ENCODE results near the gene ITFG1.

ITFG1 gene

DNA sequence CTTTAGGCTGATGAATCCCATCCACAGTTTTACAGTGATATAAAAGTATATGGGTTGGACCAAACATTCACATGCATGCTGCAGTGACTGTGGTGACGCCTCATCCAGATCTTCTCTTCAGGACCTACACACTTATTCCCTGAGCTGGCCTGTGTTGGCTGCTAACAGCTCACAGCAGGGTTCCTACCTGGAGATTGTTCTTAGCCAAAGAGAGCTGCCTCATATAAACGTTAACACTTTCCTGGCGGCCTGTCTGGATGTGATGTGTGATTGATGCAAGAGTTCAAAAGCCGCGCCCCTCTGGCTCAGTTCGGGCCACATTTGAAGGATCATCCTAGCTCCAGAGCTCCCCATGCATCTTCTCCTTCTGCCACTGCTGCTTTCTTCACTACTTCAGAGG lies 224.1 kb downstream of the ITFG1 start:
- H3K4me3 ChIP-seq (ENCODE audit: low read depth, low read length): no peak overlapping the region
- TF ChIP-seq, protein P1, sequence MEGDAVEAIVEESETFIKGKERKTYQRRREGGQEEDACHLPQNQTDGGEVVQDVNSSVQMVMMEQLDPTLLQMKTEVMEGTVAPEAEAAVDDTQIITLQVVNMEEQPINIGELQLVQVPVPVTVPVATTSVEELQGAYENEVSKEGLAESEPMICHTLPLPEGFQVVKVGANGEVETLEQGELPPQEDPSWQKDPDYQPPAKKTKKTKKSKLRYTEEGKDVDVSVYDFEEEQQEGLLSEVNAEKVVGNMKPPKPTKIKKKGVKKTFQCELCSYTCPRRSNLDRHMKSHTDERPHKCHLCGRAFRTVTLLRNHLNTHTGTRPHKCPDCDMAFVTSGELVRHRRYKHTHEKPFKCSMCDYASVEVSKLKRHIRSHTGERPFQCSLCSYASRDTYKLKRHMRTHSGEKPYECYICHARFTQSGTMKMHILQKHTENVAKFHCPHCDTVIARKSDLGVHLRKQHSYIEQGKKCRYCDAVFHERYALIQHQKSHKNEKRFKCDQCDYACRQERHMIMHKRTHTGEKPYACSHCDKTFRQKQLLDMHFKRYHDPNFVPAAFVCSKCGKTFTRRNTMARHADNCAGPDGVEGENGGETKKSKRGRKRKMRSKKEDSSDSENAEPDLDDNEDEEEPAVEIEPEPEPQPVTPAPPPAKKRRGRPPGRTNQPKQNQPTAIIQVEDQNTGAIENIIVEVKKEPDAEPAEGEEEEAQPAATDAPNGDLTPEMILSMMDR (IDR thresholded peaks at IDR 0.05; ENCODE audit: low read depth, low read length): no peak

DNA sequence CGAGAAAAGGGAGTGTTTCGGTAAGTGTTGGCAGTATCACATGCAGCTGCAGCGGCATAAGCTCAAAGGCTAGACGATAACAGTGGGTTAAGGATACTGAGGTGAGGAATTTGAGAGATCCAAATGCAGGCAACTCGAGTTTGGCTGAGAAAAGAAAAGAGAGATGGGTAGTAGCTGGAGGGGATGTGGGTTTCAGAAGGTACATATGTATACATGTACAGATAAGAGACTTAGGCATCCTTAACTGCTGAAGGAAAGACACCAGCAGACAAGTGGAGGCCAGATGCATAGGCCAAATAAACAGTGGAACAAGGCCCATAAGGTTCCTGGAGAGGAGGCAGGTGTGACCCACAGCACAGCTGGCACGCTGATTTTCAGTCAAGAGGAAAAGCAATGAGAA lies 230.6 kb downstream of the ITFG1 start:
- H3K4me3 ChIP-seq (ENCODE audit: low read depth, low read length): no peak overlapping the region
- TF ChIP-seq, protein P1 (IDR thresholded peaks at IDR 0.05; ENCODE audit: low read depth, low read length): no peak

DNA sequence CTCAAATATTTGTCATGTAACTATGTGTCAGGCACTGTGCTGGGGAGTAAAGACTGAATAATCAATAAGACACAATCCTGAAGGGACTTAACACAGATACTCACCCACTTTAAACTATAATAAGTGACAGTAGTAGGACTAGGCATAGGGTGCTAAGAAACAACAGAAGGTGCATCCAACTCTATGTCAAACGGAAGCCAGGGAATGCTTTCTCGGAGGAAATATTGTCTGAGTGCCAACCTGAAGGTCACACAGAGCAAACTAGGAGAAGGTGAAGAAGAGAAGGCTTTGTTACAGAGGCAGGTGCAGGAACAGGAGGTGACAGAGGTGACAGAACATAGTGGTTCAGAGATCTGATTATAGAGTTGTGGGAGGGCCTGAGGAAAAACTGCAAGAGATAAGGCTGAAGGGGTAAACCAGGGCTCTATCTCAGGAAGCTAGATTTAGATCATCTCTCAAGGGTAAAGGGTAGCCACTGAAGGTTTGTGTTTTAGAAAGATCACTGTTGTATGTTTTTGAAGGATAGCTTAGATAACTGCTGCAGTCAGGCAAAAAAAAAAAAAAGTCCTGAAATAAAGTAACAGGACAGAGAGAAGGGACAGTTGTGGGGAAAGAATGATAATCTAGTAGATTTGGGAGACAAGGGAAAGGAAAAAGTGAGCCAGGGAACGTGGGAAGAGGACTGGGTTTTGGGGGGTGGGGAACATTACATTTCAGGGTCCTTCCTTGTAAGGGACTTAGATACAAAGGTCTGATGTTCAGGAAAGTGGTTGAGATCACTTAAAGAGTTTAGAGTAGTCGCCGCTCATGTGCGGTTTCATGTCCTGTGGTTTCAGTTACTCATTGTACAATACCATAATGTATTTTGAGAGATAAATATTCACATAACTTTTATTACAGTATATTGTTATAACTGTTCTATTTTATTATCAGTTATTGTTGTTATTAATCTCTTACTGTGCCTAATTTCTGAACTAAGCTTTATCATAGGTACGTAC lies 231.5 kb downstream of the ITFG1 start:
- TF ChIP-seq, protein P1 (IDR thresholded peaks at IDR 0.05; ENCODE audit: low read depth, low read length): no peak

DNA sequence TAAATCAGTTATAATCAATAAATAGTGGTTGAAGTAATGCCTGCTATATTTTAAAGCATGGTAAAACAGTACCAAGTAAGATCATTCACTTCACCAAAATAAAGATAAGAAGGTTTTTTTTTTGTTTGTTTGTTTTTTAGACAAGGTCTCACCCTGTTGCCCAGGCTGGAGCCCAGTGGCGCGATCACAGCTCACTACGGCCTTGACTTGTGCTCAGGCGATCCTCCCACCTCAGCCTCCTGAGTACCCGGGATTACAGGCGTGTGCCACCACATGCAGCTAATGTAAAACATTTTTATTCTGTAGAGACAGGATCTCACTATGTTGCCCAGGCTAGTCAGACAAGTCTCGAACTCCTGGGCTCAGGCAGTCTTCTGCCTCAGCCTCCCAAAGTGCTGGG lies 232.6 kb downstream of the ITFG1 start:
- no peak overlapping the region for H3K4me3 ChIP-seq (ENCODE audit: low read depth, low read length)
- TF ChIP-seq, protein P1 (IDR thresholded peaks at IDR 0.05; ENCODE audit: low read depth, low read length): no peak

More for the DNA sequence above, 231.5 kb downstream of the ITFG1 start:
- no peak overlapping the region for H3K4me3 ChIP-seq (ENCODE audit: low read depth, low read length)

DNA sequence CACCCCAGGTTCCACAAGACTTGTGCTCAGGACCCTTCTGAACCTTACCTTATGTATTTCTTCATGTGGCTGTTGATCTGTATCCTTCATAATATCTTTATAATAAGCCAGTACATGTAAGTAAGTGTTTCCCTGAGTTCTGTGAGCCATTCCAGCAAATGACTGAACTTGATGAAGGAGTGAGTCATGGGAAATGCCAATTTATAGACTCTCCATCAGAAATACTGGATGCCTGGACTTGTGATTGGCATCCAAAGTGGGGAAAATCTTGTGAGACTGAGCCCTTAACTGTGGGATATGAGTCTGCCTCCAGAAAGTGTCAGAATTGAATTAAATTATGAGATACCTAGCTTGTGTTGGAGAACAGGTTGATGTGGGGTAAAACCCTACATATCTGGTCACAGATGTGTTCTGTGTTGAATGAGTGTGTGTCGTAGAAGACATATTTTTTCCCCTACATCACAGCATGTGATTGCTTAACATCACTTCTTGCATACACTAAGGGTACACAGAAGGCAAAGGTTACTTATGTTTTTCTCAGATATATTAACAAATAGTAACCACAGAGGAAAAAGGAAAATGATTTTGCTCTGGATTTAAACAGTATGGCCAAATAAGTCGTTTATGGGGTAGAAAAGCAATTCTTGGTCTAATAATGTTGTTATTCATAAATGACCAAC lies 247.0 kb downstream of the ITFG1 start:
- H3K4me3 ChIP-seq (ENCODE audit: low read depth, low read length): no peak overlapping the region
- TF ChIP-seq, protein P1 (IDR thresholded peaks at IDR 0.05; ENCODE audit: low read depth, low read length): no peak

DNA sequence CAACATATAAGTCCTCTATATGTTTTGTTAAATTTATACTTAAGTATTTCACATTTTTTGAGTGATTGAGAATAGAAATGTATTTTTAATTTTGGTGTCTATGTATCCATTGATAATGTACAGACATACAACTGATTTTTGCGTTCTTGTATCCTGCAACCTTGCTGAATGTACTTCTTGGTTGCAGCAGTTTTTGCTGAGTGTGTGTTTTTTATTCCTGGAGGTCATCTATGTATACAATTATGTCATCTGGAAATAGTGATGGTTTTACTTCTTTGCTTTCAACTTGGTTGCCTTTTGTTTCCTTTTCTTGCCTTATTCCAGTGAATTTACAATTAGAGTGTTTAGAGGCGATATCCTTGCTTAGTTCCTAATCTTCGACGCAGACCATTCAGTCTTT lies 249.6 kb downstream of the ITFG1 start:
- no peak overlapping the region for H3K4me3 ChIP-seq (ENCODE audit: low read depth, low read length)
- TF ChIP-seq, protein P1 (IDR thresholded peaks at IDR 0.05; ENCODE audit: low read depth, low read length): no peak

Data from WI38 (cell line).